NCI-H526 treated with DMSO at 0.1 percent for 48 hours (cell line): ENCODE data around the gene PIM3.

Experiments
- DNase-seq: peaks from one replicate; lab custom pipeline; 2025; lab: John Stamatoyannopoulos, UW

The PIM3 gene

DNA sequence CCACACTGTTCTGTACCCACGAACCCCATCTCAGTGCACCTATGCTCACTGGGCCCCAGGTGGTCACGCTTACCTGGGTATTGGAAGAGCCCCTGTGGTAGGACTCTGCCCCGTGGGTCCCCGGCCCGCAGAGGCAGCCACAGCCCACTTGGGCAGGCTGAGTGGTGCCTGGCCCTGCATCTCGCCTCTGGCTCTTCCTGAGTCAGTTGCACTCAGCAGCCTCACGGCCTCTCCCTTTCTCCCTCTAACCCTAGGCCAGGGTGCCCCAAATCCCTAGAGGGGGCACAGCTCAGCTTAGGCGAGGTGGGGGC, 32.4 kb upstream of the PIM3 start:
- no peak for DNase-seq

DNA sequence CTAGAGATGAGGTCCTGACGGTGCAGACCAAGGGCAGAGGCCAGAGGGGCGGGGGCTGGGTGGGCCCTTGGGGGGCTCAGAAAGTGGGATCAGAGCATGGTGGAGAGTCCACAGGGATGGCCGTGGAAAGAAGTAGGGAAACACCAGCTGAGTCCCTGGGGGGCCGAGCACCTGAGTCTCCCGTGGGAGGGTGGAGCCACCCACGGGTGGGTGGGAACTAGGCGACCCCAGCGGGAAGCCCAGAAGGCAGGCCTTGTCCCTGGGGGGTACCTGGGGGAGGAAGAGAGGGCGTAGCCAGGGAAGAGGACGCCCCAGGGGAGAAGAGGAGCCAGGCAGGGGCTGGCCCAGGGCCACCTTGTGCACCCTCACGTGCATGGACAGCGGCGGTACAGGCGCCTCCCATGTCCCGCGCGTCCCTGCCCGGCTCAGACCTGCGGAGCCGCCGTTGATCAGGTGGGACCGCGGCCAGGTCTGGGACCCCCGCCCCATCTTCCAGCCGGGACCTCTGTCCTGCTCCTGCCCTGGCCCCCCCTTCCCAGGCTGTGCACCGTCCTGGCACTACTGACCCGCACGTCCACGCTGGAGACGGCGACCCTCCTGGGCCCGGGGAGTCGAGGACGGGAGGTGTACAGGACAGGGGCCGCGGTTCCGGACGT, 31.9 kb upstream of the PIM3 start:
- DNase-seq = no peak

GRCh38 chr22:49929211-49929979, 31.2 kb upstream of the PIM3 start:
- DNase-seq = no peak

GRCh38 chr22:49929994-49930575, 30.5 kb upstream of the PIM3 start:
- DNase-seq = no peak

DNA sequence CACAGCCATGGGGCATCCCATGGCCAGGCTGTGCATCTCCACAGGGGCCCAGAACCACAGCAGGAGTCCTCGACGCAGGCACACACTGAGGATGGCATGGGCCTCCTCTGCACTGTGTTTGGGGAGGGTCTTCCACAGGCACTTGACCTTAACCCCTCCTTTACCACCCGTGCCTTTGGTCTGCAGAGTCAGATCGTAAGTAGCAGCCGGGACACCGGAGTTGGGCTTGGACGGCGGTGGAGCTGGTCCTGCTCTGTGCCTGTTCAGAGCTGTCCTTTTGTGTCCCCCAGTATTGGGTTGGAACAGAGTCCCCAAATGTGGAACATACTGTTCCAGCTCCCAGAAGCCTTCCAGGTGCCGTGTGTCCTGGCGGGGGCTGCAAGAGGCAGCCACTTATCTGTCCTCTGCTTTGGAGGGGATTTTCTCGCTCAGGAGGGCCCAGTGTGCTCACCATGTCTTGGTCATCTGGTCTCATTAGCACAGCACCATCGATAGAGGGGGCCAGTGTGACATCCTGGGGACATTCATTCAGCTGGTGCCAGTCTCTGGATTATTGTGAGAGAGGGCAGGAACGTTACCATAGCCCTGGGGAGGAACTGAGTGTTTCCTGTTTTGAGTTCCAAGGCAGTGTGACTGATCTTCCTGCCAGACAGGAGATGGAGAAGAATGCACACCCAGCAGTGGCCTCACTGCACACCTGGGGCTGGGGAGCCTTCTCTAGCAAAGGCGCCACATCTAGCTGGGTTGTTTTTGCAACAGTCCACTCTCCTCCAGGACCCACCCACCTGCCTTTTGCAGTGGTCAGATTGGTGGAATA, 29.8 kb upstream of the PIM3 start:
- no peak for DNase-seq

- no peak for DNase-seq
These were observed 27.1 kb upstream of the PIM3 start for GRCh38 chr22:49933236-49934159.

GRCh38 chr22:49934160-49934890, 26.2 kb upstream of the PIM3 start:
- DNase-seq = no peak

DNA sequence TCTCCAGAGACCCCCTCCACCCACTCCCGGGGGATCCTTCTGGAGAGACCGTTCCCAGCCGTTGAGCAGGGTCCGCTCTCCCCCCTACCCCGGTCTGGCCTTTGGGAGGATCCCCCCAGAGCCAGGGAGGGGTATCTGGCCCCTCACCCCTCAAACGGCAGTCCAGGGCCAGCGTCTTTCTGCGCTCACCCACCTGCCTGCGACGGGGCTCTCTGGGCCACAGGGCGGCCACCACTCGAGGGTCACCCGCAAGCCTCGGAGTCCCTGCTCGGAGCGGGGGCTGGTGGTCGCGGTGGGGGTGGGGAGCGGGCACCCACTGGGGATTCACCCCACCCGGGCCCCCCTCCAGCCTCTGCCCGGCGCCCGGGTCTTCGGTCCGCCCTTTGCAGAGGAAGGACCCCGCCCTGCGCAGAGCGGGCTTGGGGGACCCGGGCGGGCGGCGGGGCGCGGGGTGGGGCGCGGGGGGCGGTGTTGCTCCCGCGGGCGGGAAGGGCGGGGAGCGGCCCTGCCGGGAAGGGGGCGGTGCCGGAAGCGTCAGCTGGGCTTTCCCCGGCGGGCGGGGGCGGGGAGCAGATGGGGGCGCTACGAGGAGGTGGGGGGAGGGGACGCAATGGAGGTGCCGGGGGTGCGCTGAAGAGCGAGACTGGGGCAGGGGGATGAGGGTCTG, 25.5 kb upstream of the PIM3 start:
- no peak for DNase-seq

DNA sequence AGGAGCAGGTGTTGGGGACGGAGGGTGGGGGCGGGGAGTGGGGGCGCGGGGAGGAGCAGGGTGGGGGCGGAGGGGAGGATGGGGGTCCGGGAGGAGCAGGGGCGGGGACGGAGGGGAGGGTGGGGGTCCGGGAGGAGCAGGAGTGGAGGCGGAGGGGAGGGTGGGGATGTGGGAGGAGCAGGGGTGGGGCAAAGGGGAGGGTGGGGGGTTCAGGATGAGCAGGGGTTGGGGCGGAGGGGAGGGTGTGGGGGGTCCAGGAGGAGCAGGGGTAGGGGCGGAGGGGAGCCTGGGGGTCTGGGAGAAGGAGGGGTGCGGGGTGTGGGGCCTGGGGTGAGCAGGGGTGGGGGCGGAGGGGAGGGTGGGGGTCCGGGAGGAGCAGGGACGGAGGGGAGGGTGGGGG, 25.0 kb upstream of the PIM3 start:
- no peak for DNase-seq

- DNase-seq = no peak
These were observed 24.3 kb upstream of the PIM3 start for GRCh38 chr22:49936018-49936972.

- DNase-seq = no peak
These were observed 23.4 kb upstream of the PIM3 start for GRCh38 chr22:49936973-49937757.

GRCh38 chr22:49937758-49938564, 22.6 kb upstream of the PIM3 start:
- DNase-seq = no peak

DNA sequence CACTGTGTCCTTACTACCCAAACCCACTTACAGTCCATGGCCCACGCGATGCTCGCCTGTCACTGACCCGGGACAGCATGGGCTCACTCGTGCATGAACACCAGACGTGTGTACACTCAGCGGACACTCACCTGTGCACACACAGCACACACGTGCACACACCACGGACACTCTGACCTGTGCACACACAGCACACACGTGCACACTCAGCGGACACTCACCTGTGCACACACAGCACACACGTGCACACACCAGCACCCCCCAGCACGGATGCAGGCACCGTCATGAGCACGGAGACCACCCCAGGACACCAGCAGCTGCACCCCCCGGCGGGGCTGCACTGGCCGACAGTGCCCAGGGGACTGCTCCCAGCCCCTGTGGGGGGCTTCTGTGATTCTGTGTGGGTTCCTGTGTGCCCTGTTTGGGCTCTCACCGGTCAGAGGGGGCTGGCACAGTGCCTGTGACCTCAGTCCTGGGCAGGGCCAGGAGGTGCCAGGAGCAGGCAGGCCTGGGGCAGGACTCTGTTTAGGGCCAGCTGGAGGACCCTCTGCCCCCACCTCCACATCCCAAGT, 21.9 kb upstream of the PIM3 start:
- DNase-seq = no peak

GRCh38 chr22:49941507-49942316, 18.9 kb upstream of the PIM3 start:
- no peak for DNase-seq

DNA sequence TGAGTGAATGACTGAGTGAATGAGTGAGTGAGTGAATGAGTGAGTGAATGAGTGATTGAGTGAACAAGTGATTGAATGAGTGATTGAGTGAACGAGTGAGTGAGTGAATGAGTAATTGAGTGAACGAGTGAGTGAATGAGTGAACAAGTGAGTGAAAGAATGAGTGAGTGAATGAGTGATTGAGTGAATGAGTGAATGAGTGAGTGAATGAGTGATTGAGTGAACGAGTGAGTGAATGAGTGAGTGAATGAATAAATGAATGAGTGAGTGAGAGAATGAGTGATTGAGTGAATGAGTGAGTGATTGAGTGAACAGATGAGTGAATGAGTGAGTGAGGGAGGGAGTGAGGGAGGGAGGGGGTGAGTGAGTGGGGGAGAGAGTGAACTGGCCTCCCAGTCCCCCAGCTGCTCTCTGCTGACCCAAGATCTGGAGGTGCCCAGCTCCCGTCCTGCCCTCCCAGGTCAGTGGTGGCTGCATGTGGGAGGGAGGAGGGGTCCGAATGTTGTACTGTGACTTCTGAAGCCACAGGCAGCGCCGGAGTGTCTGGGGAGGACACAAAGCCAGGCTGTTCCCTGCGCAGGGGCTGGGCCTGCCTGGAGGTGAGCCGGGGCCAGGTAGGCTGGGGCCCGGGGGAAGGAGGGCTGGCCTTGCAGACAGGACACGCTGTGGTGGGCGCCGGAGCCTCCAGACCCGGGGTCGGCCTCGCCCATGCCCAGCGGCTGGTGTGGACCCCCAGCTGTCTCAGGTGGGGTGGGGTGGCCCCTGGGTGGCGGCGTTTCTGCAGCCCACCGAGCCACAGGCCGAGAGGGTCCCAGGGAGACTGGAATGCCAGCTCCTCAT, 17.8 kb upstream of the PIM3 start:
- DNase-seq = no peak
